CD4-positive, alpha-beta memory T cell (primary cell): ENCODE measurements around the gene CLHC1. TPM values are rescaled to one million over a fixed set of nuclear protein-coding genes. Genes with fewer than 3 reads are reported as not detected.

Source experiments
- CTCF ChIA-PET: fragments of 350-600 bp; sonication (Branson Sonifier 250); formaldehyde crosslinking; loops from one replicate; lab custom pipeline; 2021; ENCODE audit warnings: inconsistent platforms; ENCODE audit not compliant: partially characterized antibody; lab: Charles Lee
- POLR2A ChIA-PET: fragments of 350-600 bp; sonication (Branson Sonifier 250); formaldehyde crosslinking; loops from one replicate; lab custom pipeline; 2021; ENCODE audit not compliant: partially characterized antibody; lab: Charles Lee
- DNase-seq, 5 donors: peaks; one replicate each; pipeline versions ENCODE4 v3.0.0 to v3.0.0-alpha.2; 2020 to 2022; ENCODE audit warnings: mixed read lengths in 1 of 5
- H3K27ac ChIP-seq: one replicate; pipeline ENCODE4 v1.7.0; 2013; ENCODE audit warnings: low read depth, low read length
- H3K27me3 ChIP-seq: 2 replicates; pipeline ENCODE4 v1.7.0; 2013; ENCODE audit warnings: mild to moderate bottlenecking, low read length, moderate library complexity; ENCODE audit not compliant: insufficient read depth
- H3K36me3 ChIP-seq: 2 replicates; pipeline ENCODE4 v1.7.0; 2013; ENCODE audit warnings: mild to moderate bottlenecking, low read length, moderate library complexity; ENCODE audit not compliant: insufficient read depth
- H3K4me1 ChIP-seq: 2 replicates; pipeline ENCODE4 v1.7.0; 2013; ENCODE audit warnings: mild to moderate bottlenecking, low read length, moderate library complexity; ENCODE audit not compliant: insufficient read depth
- H3K4me3 ChIP-seq, 2 donors: one replicate each; pipeline ENCODE4 v1.7.0; 2013; ENCODE audit warnings: low read length in 2 of 2, mild to moderate bottlenecking in 1 of 2
- H3K9me3 ChIP-seq, 2 donors: one replicate each; pipeline ENCODE4 v1.7.0; 2013; ENCODE audit warnings: low read length in 2 of 2, control low read depth in 1 of 2; ENCODE audit not compliant: control insufficient read depth in 1 of 2
- H3K27ac Mint-ChIP-seq, 7 donors: one replicate each; pipeline ENCODE4 v1.8.0; 2020 to 2021; ENCODE audit warnings: mixed read lengths in 7 of 7, mild to moderate bottlenecking in 6 of 7, inconsistent platforms in 3 of 7, moderate library complexity in 3 of 7
- H3K27me3 Mint-ChIP-seq, 2 donors: one replicate each; pipeline ENCODE4 v1.8.0; 2020 to 2021; ENCODE audit warnings: mixed read lengths in 2 of 2
- H3K36me3 Mint-ChIP-seq, 2 donors: one replicate each; pipeline ENCODE4 v1.8.0; 2020 to 2021; ENCODE audit warnings: mixed read lengths in 2 of 2, inconsistent platforms in 1 of 2, mild to moderate bottlenecking in 1 of 2
- H3K4me1 Mint-ChIP-seq, 4 donors: one replicate each; pipeline ENCODE4 v1.8.0; 2020 to 2021; ENCODE audit warnings: mixed read lengths in 4 of 4, mild to moderate bottlenecking in 1 of 4
- H3K4me3 Mint-ChIP-seq, 8 donors: one replicate each; pipeline ENCODE4 v1.8.0; 2020 to 2021; ENCODE audit warnings: mixed read lengths in 8 of 8, mild to moderate bottlenecking in 7 of 8, moderate library complexity in 6 of 8, inconsistent platforms in 3 of 8
- H3K9me3 Mint-ChIP-seq, 8 donors: one replicate each; pipeline ENCODE4 v1.8.0; 2020 to 2021; ENCODE audit warnings: mixed read lengths in 8 of 8, mild to moderate bottlenecking in 5 of 8, inconsistent platforms in 3 of 8, moderate library complexity in 1 of 8
- intact Hi-C: fragments of 100-400 bp; cut with micrococcal nuclease; formaldehyde crosslinking; loops from one replicate; pipeline ENCODE4 v1.15.1; 2023
- polyA plus RNA-seq, 2 donors: library from polyadenylated mRNA; unstranded; fragments of 300-500 nt; fragmentation: Illumina TruSeq; gene quantifications; one replicate each; pipeline ENCODE4 v1.2.3, GENCODE V29; 2021
- total RNA-seq, 2 experiments: library from RNA; stranded (reverse); gene quantifications; one replicate each; pipeline ENCODE4 v1.2.3, GENCODE V29; 2021

CLHC1 gene
- total and polyA plus RNA-seq, 4 experiments from 2014 or later, result 1.0 to 14.2 (median 7.5) TPM

DNA sequence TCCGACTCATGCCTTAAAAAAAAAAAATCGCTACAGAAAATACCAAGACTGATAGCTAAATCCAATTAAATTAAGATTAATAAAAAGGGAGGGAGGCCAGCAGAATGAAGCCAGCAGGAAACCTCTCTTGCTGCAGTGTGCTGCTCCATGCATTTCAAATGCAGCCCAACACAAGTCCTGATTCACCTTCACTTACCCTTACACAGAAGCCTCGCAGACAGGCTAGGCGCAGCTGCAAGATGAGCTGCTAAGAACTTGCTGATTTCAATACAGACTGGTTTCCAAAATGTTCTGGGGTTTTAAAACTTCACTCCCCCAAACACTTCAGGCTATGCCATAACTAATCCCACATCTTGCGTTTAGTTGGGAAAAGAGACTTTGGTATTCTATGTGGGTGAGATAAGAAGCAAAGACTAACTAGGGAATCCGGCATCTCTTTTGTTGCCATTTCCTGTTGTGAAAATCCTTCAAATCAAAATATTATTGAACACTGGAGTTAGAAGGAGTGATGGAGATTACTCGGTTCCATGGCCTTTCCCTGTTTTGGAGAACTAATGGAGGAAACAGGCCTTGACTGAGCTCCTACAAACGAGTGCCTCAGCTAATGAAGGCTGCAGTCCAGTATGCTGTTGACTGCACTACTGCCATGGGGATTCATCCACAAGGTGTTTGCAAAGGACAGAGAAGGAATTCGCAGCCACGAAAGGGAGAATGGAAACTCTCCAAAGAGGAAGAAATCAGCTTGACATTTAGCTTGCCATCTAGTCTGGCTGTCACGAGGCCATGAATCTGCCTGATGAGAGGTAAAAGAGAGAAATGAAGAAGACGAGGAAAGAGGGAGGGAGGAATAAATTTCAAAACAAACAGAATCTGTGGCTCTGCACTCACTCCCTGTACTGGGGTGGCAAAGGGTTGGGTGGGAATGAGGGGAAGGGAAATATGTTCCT, 67.3 kb downstream of the CLHC1 start:
- intact Hi-C loops, result loop anchor here (5.0 kb wide), 2 partner anchors 443 to 1058 kb away; partner anchors contain the start of gene EML6
- Histone ChIP-seq H3K36me3 (no peaks in the 10 kb centered on the region), H3K27ac (no peak overlapping the region), H3K27me3 (no peaks in the 10 kb centered on the region), H3K9me3 (no peaks in the 10 kb centered on the region), H3K4me3 (no peak overlapping the region), H3K4me1 (no peaks in the 10 kb centered on the region)
- H3K36me3 Mint-ChIP-seq, result no peaks in the 10 kb centered on the region
- peaks cover 0 to 3% (median 1%) of the 10 kb centered on the region in 4 donors for H3K4me1 Mint-ChIP-seq
- no peak overlapping the region for H3K27ac Mint-ChIP-seq
- H3K27me3 Mint-ChIP-seq, result no peaks in the 10 kb centered on the region
- CTCF ChIA-PET, result interaction anchor here (0.5 to 11.1 kb wide), 5 partner anchors 11 to 489 kb away, joined by 3 to 177 read pairs (median 78); no protein-coding TSS in a partner anchor
- no peak overlapping the region for H3K4me3 Mint-ChIP-seq
- DNase-seq, result no peak
- H3K9me3 Mint-ChIP-seq, result no peaks in the 10 kb centered on the region
- POLR2A ChIA-PET, result interaction anchor here (1.2 kb wide), 1 partner anchor 9 kb away, joined by 3 read pairs; no protein-coding TSS in a partner anchor

GRCh38 chr2:55163941-55164390, 68.1 kb downstream of the CLHC1 start:
- H3K27ac ChIP-seq, result no peak overlapping the region
- POLR2A ChIA-PET, result no interaction called here
- H3K27me3 ChIP-seq, result no peaks in the 10 kb centered on the region
- no peaks in the 10 kb centered on the region for H3K4me1 ChIP-seq
- no peaks in the 10 kb centered on the region for H3K27me3 Mint-ChIP-seq
- no peak for DNase-seq
- no peak overlapping the region for H3K4me3 ChIP-seq
- no peaks in the 10 kb centered on the region for H3K36me3 Mint-ChIP-seq
- no peaks in the 10 kb centered on the region for H3K9me3 ChIP-seq
- H3K36me3 ChIP-seq, result no peaks in the 10 kb centered on the region
- no peaks in the 10 kb centered on the region for H3K9me3 Mint-ChIP-seq
- intact Hi-C loops, result no loop called here
- H3K4me3 Mint-ChIP-seq, result no peak overlapping the region
- H3K4me1 Mint-ChIP-seq, result peaks cover 0 to 3% (median 1%) of the 10 kb centered on the region in 4 donors
- CTCF ChIA-PET, result interaction anchor here (1.2 to 11.1 kb wide), 3 partner anchors 10 to 148 kb away, joined by 3 to 177 read pairs (median 78); no protein-coding TSS in a partner anchor
- H3K27ac Mint-ChIP-seq, result no peak overlapping the region

GRCh38 chr2:55163274-55163721, 68.8 kb downstream of the CLHC1 start:
- no peaks in the 10 kb centered on the region for H3K9me3 ChIP-seq
- Mint-ChIP-seq H3K27me3 (no peaks in the 10 kb centered on the region), H3K4me1 (no peaks in the 10 kb centered on the region), H3K27ac (no peak overlapping the region), H3K9me3 (no peaks in the 10 kb centered on the region), H3K36me3 (no peaks in the 10 kb centered on the region), H3K4me3 (no peak overlapping the region)
- no peak overlapping the region for H3K4me3 ChIP-seq
- no peaks in the 10 kb centered on the region for H3K27me3 ChIP-seq
- no peaks in the 10 kb centered on the region for H3K36me3 ChIP-seq
- no peak for DNase-seq
- POLR2A ChIA-PET, result no interaction called here
- CTCF ChIA-PET, result interaction anchor here (11.1 kb wide), 1 partner anchor 14 kb away, joined by 78 read pairs; no protein-coding TSS in a partner anchor
- no peak overlapping the region for H3K27ac ChIP-seq
- intact Hi-C loops, result no loop called here
- H3K4me1 ChIP-seq, result no peaks in the 10 kb centered on the region

GRCh38 chr2:55162284-55163006, 69.6 kb downstream of the CLHC1 start:
- no peak overlapping the region for H3K4me3 ChIP-seq
- no peak overlapping the region for H3K27ac ChIP-seq
- no peak for DNase-seq
- CTCF ChIA-PET, result interaction anchor here (11.1 kb wide), 1 partner anchor 15 kb away, joined by 78 read pairs; no protein-coding TSS in a partner anchor
- Mint-ChIP-seq H3K4me1 (peaks cover 0 to 4% (median 1%) of the 10 kb centered on the region in 4 donors), H3K9me3 (no peaks in the 10 kb centered on the region), H3K36me3 (no peaks in the 10 kb centered on the region), H3K27ac (peak overlapping the region in 2 of 7 donors; percentile 6 to 21), H3K27me3 (no peaks in the 10 kb centered on the region), H3K4me3 (no peak overlapping the region)
- POLR2A ChIA-PET, result no interaction called here
- no peaks in the 10 kb centered on the region for H3K27me3 ChIP-seq
- no peaks in the 10 kb centered on the region for H3K4me1 ChIP-seq
- no peaks in the 10 kb centered on the region for H3K36me3 ChIP-seq
- no peaks in the 10 kb centered on the region for H3K9me3 ChIP-seq
- intact Hi-C loops, result no loop called here

GRCh38 chr2:55161295-55162210, 70.5 kb downstream of the CLHC1 start:
- Mint-ChIP-seq H3K27me3 (no peaks in the 10 kb centered on the region), H3K36me3 (no peaks in the 10 kb centered on the region), H3K4me3 (no peak overlapping the region), H3K4me1 (peaks cover 2 to 8% (median 7%) of the 10 kb centered on the region in 4 donors), H3K9me3 (no peaks in the 10 kb centered on the region), H3K27ac (no peak overlapping the region)
- no peak for DNase-seq
- H3K9me3 ChIP-seq, result no peaks in the 10 kb centered on the region
- no peak overlapping the region for H3K4me3 ChIP-seq
- ChIA-PET CTCF (interaction anchor here (11.1 kb wide), 1 partner anchor 16 kb away, joined by 78 read pairs; no protein-coding TSS in a partner anchor), POLR2A (no interaction called here)
- no peaks in the 10 kb centered on the region for H3K27me3 ChIP-seq
- intact Hi-C loops, result no loop called here
- H3K27ac ChIP-seq, result no peak overlapping the region
- H3K4me1 ChIP-seq, result no peaks in the 10 kb centered on the region
- H3K36me3 ChIP-seq, result no peaks in the 10 kb centered on the region

DNA sequence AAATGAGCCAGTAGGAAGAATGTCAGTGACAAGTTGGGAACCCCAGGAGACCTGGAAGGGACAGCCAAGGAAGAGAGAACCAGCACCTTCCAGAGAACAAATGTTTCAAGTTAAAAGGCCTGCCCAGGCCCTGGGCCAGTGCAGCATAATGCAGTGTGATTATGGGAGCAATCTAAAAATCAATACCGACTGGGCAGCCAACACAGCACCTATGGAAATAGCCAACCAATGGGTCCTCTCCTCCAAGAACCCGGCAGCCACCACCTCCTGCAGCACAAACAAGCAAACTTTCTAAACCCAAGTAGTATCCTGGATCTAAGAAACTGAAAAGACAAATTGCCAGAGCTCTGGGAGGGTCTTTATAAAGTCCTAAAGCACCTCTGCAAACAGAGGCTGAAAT, 71.7 kb downstream of the CLHC1 start:
- DNase-seq, result no peak
- H3K4me1 ChIP-seq, result no peaks in the 10 kb centered on the region

More for the DNA sequence above, 71.7 kb downstream of the CLHC1 start:
- H3K4me3 Mint-ChIP-seq, result no peak overlapping the region
- H3K9me3 Mint-ChIP-seq, result no peaks in the 10 kb centered on the region
- no peaks in the 10 kb centered on the region for H3K27me3 Mint-ChIP-seq
- no peak overlapping the region for H3K4me3 ChIP-seq
- H3K36me3 ChIP-seq, result no peaks in the 10 kb centered on the region
- no peaks in the 10 kb centered on the region for H3K36me3 Mint-ChIP-seq
- ChIA-PET POLR2A (no interaction called here), CTCF (no interaction called here)
- intact Hi-C loops, result no loop called here
- no peaks in the 10 kb centered on the region for H3K9me3 ChIP-seq
- H3K4me1 Mint-ChIP-seq, result peaks cover 2 to 8% (median 7%) of the 10 kb centered on the region in 4 donors
- H3K27me3 ChIP-seq, result no peaks in the 10 kb centered on the region
- H3K27ac ChIP-seq, result no peak overlapping the region
- H3K27ac Mint-ChIP-seq, result no peak overlapping the region
